Heart left ventricle (tissue), 13 donors: ENCODE data around the gene ANKRD40CL.

Source experiments
- POLR2A ChIP-seq, 2 donors: fragments of 450-650 bp; IDR thresholded peaks; one replicate each; pipeline ENCODE4 v1.6.1; 2017; ENCODE audit warnings: antibody characterized with exemption in 2 of 2, mild to moderate bottlenecking in 2 of 2, moderate library complexity in 2 of 2
- TF ChIP-seq, protein P1 (sequence below), 12 donors: fragments of 200-600 bp; sonication (generic) in 4 of 12; IDR thresholded peaks; one replicate each; pipeline versions ENCODE4 v1.5.0 to v1.8.0; 2018 to 2022; ENCODE audit warnings: antibody characterized with exemption in 12 of 12, mild to moderate bottlenecking in 5 of 12
- donor health status: ischemic (EF 13 %, LVEDD 7.1; RV severe dilation, severe dysfunction).
- donor health status: DM: no; HTN: yes; CAD: no.
- donor health status: DM: no; HTN: no; CAD: no.
- donor health status: ischemic (EF 25% LVEDD 6.9; RV normal size, moderate dysfunction).
- donor health status: ischemic (EF 25% LVEDD 5.7; RV mildly dilated, moderate dysfunction).
- donor health status: ischemic (EF 35%, LVEDD 5.7; RV mildly dilated, moderate dysfunction).
- donor health status: nonischemic (EF 11% LVEDD 7.7; RV severe dilation, severe dysfunction).
- donor health status: DM: yes; HTN: yes; CAD: no.
- donor health status: PGD.
- donor health status: ischemic (EF 29% LVEDD 5.4; RV normal size, mild dysfunction).
- donor health status: nonischemic (EF 23%, LVEDD 6.1; RV moderate dilation, normal function).

DNA sequence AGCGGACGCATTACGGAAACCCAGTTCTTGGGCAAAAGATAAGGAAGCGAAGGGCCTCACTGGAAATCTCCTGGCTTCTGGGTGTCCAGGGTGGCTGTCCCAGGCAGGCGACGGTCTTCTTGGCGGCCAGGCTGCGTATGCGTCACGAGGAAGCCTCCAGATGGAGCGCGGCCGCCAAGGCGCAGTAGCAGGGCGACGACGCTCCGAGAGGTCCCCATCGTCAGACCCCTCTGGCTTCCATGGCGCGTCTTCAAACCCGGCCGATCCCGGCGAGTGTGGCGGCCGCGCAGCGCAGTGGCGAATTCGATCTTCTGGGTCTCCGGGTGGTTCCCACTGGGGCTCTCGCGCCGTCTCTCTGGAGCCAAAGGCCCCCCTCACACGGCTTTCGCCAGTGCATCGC lies 13.8 kb upstream of the ANKRD40CL start:
- TF ChIP-seq POLR2A (IDR thresholded peaks at IDR 0.05), result no peak
- TF ChIP-seq, protein P1, sequence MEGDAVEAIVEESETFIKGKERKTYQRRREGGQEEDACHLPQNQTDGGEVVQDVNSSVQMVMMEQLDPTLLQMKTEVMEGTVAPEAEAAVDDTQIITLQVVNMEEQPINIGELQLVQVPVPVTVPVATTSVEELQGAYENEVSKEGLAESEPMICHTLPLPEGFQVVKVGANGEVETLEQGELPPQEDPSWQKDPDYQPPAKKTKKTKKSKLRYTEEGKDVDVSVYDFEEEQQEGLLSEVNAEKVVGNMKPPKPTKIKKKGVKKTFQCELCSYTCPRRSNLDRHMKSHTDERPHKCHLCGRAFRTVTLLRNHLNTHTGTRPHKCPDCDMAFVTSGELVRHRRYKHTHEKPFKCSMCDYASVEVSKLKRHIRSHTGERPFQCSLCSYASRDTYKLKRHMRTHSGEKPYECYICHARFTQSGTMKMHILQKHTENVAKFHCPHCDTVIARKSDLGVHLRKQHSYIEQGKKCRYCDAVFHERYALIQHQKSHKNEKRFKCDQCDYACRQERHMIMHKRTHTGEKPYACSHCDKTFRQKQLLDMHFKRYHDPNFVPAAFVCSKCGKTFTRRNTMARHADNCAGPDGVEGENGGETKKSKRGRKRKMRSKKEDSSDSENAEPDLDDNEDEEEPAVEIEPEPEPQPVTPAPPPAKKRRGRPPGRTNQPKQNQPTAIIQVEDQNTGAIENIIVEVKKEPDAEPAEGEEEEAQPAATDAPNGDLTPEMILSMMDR (IDR thresholded peaks at IDR 0.05), result no peak
